Stimulated activated CD8-positive, alpha-beta memory T cell treated with anti-CD3 and anti-CD28 coated beads, Interleukin-15, amount 100 ng/mL, for 48 hours (primary cell): ENCODE data around the gene NT5C1B.
A peak's percentile ranks its signal among the peaks of the same experiment; 100 is the strongest.

Experiments used
- DNase-seq, 2 donors: peaks; one replicate each; pipeline ENCODE4 v3.0.0-alpha.2; 2020; ENCODE audit warnings: low read depth in 2 of 2

NT5C1B gene

DNA sequence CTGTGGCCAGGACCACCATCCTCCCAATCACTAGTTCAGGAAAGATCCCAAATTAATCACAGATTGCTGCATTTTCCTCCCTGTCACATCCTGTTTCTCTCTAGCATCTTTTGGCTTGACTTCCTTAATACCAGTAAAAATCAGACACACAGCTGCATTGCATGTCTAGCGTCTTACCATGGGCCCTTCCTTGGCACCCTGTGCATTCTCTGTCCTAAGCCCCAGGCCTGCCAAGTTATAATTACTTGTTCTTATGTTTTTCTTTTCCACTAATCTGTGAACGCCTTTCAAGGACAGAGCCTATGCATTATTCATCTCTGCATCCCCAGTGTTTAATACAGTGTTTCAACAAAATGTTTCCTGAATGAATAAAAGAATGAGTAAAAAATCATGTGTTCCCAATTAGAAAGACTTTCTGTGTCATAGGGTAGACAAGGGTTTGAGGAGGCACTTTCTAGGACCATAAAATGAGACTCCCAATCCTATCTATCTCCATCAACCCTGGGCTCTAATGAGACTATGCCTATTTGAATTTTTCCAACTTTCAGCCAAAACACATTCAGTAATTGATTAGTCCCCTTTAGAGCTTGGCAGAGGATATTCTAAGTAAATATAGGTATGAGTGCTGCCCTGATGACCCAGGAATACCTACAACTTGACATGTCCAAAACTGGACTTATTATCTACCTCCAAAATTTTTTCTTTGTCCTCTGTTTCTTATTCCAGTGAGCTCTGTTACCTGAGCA, 10.3 kb upstream of the NT5C1B start:
- no peak for DNase-seq

DNA sequence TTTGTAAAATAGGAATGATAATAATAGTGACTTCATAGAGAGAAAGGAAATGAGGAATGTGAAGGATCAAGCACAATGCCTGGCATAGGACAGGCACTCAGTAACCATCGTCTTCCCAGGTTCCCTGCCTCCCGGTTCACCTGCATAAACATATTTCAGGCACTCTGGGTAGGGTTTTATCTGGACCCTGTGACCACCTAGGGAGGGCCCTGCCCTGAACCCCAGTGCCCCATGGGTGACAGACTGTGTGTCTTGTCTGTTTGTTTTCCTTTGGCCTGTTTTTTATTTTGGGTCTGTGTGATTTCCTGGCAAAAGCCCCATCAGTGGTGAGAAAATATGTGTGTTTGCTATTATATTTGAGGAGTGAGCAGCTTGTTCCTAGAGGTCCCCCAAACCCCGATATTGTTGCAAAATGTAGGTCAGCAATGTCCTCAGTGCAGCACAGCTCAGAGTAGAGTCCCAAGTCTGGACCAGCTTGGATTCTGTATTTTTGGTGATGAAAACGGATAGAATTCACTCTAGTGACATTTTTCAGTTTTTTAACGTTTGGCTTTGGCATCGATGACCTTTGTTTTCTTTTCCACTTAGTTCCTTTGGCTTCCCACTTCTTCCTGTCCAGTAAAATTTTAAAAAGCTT, 9.6 kb upstream of the NT5C1B start:
- DNase-seq, result no peak

DNA sequence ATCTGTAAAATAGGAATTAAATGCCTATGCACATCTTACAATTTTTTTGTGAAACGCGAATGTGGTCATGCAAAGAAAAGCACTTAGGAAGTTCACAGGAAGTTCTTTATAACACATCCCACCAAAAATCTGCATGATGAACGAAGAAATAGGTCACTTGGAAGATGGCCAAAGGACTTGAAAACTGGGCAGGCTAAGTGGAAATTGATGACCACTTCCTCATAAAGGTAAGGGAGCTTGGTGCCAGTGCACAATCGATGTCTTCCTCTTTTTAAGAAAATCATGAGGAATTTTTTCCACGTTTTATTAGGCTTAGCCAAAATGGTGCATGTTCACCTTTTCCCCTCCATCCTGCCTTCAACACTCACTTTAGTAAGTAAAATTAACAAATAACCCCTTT, 8.2 kb upstream of the NT5C1B start:
- no peak for DNase-seq

DNA sequence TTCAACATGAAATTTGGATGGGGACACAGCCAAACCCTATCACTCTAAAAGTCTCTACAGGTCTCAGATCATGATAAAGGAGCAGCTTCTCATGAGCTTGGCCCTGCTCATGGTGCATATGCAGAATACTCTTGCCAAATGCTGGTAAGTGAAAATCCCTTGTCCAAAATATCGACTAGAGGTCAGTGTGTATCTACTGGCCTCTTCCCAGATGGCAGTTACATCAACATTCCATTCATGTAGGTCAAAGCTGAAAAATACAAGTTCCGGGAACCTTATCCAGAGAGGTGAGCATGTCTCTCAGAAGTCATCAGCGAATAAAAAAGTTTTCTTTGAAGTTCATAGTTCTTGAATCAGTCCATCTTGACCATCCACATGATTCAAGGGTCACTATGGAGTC, 7.6 kb upstream of the NT5C1B start:
- DNase-seq, result no peak

DNA sequence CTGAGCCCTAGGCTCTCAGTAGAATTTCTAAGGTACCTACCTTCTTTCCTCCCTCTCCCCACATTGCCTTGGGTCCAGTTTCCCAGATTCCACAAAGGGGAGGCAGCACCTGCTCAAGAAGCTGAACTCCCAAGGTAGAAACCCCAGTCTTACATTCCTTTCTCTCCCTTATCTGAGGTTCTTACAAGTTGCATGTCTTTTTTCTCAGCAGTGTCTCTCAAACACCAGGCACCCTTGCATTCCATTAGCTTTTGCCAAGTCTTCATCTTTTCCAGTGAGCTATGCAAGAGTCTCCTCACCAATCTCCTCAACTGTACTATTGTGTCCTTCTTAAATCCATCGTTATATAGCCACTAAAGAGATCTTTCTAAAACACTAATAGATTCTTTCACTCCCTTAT, 4.1 kb upstream of the NT5C1B start:
- no peak for DNase-seq

- no peak for DNase-seq
Measured at GRCh38 chr2:18592372-18592771, 3.0 kb upstream of the NT5C1B start.

- DNase-seq, result no peak
Measured at GRCh38 chr2:18588802-18589201, 567 bp downstream of the NT5C1B start.

- DNase-seq, result no peak
Measured at GRCh38 chr2:18588049-18588448, 1.3 kb downstream of the NT5C1B start.

DNA sequence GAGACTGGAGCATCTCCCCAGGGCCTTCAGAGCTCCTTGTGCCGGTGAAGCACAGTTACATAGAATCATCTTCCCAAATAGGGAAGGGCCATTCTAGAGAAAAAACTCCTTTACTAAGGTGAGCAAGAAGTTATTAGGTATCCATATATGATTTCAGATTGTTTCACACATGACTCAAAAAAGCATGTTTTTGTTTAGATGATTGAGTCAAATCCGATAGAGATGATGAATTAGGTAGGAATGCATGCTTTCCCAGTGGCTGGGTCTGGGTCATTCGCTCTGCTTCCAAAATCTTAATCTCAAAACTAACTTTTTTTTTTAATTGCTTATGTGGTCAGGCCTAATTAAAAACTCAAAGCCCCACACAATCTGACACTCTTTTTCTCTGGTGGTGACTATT, 3.8 kb downstream of the NT5C1B start:
- DNase-seq, result no peak

DNA sequence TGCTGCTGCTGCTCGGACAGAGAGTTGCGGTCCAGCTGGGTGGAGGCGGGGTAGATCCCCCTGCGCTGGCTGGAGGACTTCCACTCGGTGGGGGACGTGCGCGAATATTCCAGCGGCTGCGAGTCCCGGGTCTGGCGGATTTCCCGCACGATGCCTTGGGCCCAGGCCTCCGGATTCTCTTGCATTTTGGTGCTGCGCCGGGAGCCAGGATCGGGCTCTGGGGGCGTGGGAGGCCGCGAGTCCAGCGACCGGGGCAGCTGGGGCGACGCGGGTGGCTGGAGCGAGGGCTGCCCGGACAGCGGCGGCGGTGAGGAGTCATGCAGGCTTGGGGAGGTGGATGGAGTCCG, 4.8 kb downstream of the NT5C1B start:
- no peak for DNase-seq

DNA sequence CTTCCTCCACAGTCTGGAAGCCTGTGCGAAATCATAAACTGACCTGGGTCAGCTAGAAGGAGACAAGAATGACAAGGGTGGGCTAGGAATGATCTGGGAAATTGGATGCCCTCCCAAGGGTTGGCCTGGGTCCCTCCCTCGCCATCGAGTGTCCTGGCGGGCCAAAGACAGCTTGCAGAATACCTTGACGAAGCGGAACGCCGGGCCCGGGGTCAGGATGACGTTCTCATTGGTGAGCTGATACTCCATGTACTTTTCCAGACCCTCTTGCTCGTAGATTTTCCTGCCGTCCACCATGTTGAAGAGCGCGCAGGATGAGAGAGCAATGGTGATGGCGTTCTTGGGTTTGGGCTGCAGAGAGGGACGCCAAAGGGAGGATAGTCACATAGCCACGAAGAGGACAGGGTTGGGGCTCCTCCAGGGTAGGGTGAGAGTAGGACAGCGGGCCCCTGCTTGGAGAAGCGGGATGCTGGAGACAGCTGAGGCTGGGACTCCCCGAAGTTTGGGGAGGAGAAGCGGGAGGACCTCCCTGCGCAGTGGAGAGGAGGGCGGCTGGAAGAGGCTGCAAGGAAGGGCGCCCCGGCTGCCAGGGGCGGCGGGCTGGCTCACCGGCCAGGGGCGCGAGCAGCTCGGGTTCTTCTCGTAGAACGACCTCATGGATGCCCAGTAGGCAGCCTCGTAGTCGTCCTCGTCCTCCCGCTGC, 5.3 kb downstream of the NT5C1B start:
- no peak for DNase-seq

DNA sequence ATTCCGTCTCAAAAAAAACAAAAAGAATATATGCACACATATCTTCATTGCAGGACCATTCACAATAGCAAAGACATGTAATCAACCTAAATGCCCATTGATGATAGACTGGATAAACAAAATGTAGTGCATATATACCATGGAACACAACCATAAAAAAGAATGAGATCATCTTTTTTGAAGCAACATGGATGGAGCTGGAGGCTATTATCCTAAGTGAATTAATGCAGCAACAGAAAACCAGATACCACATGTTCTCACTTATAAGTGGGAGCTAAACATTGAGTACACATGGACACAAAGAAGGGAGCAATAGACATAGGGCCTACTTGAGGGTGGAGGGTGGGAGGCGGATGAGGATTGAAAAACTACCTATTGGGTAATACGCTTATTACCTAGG, 8.8 kb downstream of the NT5C1B start:
- DNase-seq, result no peak

DNA sequence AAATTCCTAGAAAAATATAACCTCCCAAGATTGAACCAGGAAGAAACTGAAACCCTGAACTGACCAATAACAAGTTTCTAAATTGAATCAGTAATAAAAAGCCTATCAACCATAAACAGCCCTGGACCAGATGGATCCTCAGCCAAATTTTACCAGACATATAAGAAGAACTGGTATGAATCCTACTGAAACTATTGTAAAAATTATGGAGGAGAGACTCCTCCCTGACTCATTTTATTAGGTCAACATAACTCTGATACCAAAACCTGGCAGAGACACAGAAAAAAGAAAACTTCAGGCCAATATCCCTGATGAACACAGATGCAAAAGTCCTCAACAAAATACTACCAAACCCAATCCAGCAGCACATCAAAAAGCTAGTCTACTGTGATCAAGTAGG, 11.3 kb downstream of the NT5C1B start:
- DNase-seq, result no peak

- no peak for DNase-seq
Measured at GRCh38 chr2:18566145-18566769, 23.1 kb downstream of the NT5C1B start.

DNA sequence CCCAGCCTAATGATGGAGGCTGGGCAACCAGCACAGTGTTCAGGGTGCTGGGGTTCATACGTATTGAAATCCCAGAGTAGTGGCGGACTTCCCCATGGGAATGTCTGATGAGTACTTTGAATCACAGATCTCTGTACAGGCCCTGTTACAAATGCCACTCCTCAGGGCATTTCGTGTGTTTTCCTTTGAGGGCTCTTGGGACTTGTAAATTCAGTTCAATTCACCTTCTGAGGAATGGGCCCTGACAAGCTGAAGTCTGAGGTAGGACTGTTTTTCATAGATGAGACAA, 28.6 kb downstream of the NT5C1B start:
- DNase-seq, result no peak

DNA sequence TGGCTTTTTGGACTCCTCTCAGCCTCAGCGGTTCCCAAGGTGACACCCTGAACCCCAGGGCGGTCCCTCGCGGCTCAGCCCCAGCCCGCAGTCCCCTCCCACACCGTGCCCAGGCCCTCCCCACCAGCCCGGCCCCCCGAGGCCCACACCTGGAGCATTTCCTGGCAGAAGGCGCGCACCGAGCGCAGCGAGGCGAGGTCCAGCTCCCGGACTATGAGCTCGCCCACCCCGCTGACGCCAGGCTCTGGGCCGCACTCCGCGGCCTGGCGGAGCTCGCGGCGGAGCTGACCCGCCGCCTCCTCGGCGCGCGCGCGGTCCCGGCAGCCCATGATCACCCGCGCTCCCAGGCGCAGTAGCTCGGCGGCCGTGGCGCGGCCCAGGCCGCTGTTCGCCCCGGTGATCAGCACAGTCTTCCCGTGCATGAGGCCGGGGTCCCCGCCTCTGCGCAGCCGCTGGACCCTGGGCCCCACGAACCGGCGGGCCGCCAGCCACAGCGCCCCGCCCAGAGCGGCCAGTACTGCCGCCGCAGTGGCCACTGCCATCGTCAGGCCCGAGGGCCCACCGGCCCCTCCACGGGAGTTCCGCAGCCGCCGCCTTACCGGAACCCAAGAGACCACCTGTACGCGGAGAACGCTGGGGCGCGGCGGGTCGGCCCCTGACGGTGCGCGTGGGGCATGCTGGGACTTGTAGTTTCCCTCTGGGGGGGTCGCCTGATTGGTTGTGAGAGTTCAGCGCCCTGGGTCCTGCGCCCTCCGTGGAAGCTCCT, 29.2 kb downstream of the NT5C1B start, which contains the start of gene RDH14:
TSS of gene RDH14 (minus strand) at position 623 of the 766 bp plus-strand sequence. CDS start at position 542, 81 bp downstream.
- peak; percentile 84 to 87 for DNase-seq

DNA sequence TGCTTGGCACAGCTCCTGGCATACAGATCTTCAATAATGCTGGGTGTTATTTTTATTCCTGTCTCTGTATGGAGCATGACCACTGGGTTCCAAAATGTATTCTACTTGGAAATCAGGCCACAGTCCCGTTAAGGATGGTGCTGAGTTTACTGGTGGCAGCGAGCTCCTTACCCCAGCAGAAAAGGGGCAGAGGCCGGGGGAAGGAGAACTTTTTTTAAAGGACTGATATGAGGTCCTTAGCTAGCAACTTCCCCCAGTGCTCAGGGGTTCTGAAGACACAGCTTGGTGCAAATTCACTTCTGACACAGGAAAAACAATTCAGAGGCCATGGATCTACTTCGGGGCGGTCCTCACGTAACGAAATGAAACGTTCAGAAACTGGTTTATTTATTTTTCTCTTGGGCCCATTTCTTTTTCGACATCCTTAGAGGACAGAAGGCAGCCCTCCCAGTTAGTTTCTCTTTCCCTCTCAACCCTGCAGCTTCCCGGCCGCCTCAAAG, 29.8 kb downstream of the NT5C1B start:
- no peak for DNase-seq

DNA sequence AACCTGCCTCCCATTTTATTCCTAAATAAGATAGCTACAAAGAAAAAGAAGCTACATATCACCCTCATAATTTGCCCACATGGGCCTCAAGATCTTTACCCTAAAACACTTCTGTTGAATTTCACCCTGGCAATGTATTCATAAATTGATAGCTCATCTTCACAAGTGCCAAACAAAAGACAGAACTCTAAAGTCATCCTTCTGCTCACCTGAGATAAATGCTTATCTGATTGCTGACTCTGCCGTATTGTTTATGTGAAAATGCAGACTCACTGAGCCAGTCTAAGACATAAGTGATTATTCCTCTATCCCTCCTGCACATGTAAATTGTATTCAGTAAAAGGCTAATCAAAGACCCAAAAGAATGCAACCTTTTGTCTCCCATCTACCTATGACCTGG, 30.9 kb downstream of the NT5C1B start:
- no peak for DNase-seq

GRCh38 chr2:18557121-18557520, 32.2 kb downstream of the NT5C1B start:
- DNase-seq, result no peak

DNA sequence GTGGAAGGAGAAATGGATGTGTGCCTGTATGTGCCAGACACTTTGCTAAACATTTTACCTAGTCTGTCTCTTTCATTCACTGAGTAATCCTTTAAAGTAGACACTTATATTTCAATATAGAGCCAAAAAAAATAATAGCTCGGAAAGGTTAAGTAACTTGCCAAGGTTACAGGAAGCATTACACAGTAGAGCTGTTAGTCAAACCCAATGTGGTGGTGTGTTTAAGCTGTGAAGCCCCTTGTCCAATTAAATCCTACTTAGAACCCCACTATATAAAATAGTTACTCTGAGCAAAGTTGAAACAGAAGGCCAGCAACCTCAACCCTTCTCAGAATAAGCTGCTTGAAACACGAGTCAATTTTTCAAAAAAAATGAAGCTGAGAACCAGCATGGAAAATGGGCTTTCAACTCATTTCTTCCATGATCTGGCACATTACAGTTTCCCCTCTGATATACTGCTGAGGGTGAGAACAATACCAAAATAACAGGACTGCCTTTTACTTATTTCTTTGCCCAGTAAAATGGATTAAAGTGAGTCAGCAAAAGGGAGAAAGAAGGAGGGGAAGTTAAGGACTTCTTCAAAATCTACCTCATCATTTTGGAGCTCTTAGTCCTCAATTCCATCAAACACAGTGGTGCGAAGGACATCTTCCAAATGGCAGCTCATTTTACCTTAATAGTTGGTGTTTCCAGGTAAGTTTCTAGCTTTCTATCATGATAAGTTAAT, 36.9 kb downstream of the NT5C1B start:
- no peak for DNase-seq

- DNase-seq, result no peak
Measured at GRCh38 chr2:18551623-18552022, 37.7 kb downstream of the NT5C1B start.
